Neuron (in vitro differentiated cells): ENCODE results near the gene CALML3.
"Not testable (repeated sequence)": the region's sequence is repeated elsewhere in the genome, so short reads cannot be mapped to it uniquely, and the experiment has no call there.

Source experiments
- H2AFZ ChIP-seq: one replicate; pipeline ENCODE4 v1.6.1; 2013; ENCODE audit warnings: low read depth, mild to moderate bottlenecking, inconsistent platforms, low read length, moderate library complexity
- H3K27me3 ChIP-seq: one replicate; pipeline ENCODE4 v1.6.1; 2013; ENCODE audit warnings: low read length; ENCODE audit not compliant: insufficient read depth
- H3K36me3 ChIP-seq: one replicate; pipeline ENCODE4 v1.6.1; 2013; ENCODE audit warnings: low read length; ENCODE audit not compliant: insufficient read depth
- H3K4me1 ChIP-seq: one replicate; pipeline ENCODE4 v1.6.1; 2013; ENCODE audit warnings: low read length; ENCODE audit not compliant: insufficient read depth
- H3K4me3 ChIP-seq: 2 replicates; pipeline ENCODE4 v1.5.1; 2013; ENCODE audit warnings: mild to moderate bottlenecking, low read length, moderate library complexity
- H3K9me3 ChIP-seq: one replicate; pipeline ENCODE4 v1.6.1; 2013; ENCODE audit warnings: low read length

The CALML3 gene

GRCh38 chr10:5524641-5525560, at the start of gene CALML3:
CALML3 (plus strand) TSS chr10:5524961; CDS start chr10:5525086, 125 bp downstream.
- no peaks in the 10 kb centered on the region for H3K9me3 ChIP-seq
- peaks cover under 1% of the 10 kb centered on the region for H3K4me1 ChIP-seq
- H3K4me3 ChIP-seq = no peak within 1 kb of the TSS
- no peak within 1 kb of the TSS for H2AFZ ChIP-seq
- no peaks in the 10 kb centered on the region for H3K27me3 ChIP-seq
- H3K36me3 ChIP-seq = no peaks in the 10 kb centered on the region

- not testable (repeated sequence) for H3K4me1 ChIP-seq, H2AFZ ChIP-seq, H3K4me3 ChIP-seq, H3K36me3 ChIP-seq, H3K9me3 ChIP-seq, H3K27me3 ChIP-seq
Observed at GRCh38 chr10:5475088-5475487, 49.7 kb upstream of the CALML3 start.

- H3K4me3 ChIP-seq, H3K4me1 ChIP-seq, H3K36me3 ChIP-seq, H3K9me3 ChIP-seq, H3K27me3 ChIP-seq, H2AFZ ChIP-seq: not testable (repeated sequence)
Observed at GRCh38 chr10:5475974-5476807, 48.6 kb upstream of the CALML3 start.

GRCh38 chr10:5476918-5477525, 47.7 kb upstream of the CALML3 start:
- no peak overlapping the region for H2AFZ ChIP-seq
- no peaks in the 10 kb centered on the region for H3K9me3 ChIP-seq
- no peaks in the 10 kb centered on the region for H3K36me3 ChIP-seq
- no peak overlapping the region for H3K4me3 ChIP-seq
- no peaks in the 10 kb centered on the region for H3K4me1 ChIP-seq
- no peaks in the 10 kb centered on the region for H3K27me3 ChIP-seq

- Histone ChIP-seq H3K9me3 (no peaks in the 10 kb centered on the region), H3K27me3 (no peaks in the 10 kb centered on the region), H3K36me3 (no peaks in the 10 kb centered on the region), H3K4me1 (no peaks in the 10 kb centered on the region), H3K4me3 (no peak overlapping the region), H2AFZ (no peak overlapping the region)
Observed at GRCh38 chr10:5477948-5478693, 46.6 kb upstream of the CALML3 start.

GRCh38 chr10:5478694-5479305, 46.0 kb upstream of the CALML3 start:
- no peak overlapping the region for H3K4me3 ChIP-seq

GRCh38 chr10:5479481-5480161, 45.1 kb upstream of the CALML3 start:
- no peaks in the 10 kb centered on the region for H3K4me1 ChIP-seq
- H2AFZ ChIP-seq = no peak overlapping the region
- no peaks in the 10 kb centered on the region for H3K27me3 ChIP-seq
- no peak overlapping the region for H3K4me3 ChIP-seq
- H3K36me3 ChIP-seq = no peaks in the 10 kb centered on the region
- H3K9me3 ChIP-seq = no peaks in the 10 kb centered on the region

More at GRCh38 chr10:5478694-5479305, 46.0 kb upstream of the CALML3 start:
- no peak overlapping the region for H2AFZ ChIP-seq
- no peaks in the 10 kb centered on the region for H3K27me3 ChIP-seq
- H3K9me3 ChIP-seq = no peaks in the 10 kb centered on the region
- H3K36me3 ChIP-seq = no peaks in the 10 kb centered on the region
- no peaks in the 10 kb centered on the region for H3K4me1 ChIP-seq

GRCh38 chr10:5480162-5480941, 44.4 kb upstream of the CALML3 start:
- H3K36me3 ChIP-seq = no peaks in the 10 kb centered on the region
- no peaks in the 10 kb centered on the region for H3K9me3 ChIP-seq
- H3K4me1 ChIP-seq = no peaks in the 10 kb centered on the region
- H3K27me3 ChIP-seq = peaks cover 2% of the 10 kb centered on the region
- no peak overlapping the region for H3K4me3 ChIP-seq
- no peak overlapping the region for H2AFZ ChIP-seq

- no peaks in the 10 kb centered on the region for H3K9me3 ChIP-seq
- no peaks in the 10 kb centered on the region for H3K4me1 ChIP-seq
- H3K4me3 ChIP-seq = no peak overlapping the region
- no peaks in the 10 kb centered on the region for H3K36me3 ChIP-seq
- H3K27me3 ChIP-seq = peaks cover 5% of the 10 kb centered on the region
- no peak overlapping the region for H2AFZ ChIP-seq
Observed at GRCh38 chr10:5481121-5481520, 43.6 kb upstream of the CALML3 start.

GRCh38 chr10:5482016-5482415, 42.7 kb upstream of the CALML3 start:
- H3K27me3 ChIP-seq = peaks cover 11% of the 10 kb centered on the region
- H3K4me3 ChIP-seq = no peak overlapping the region
- H2AFZ ChIP-seq = no peak overlapping the region

GRCh38 chr10:5484205-5484604, 40.6 kb upstream of the CALML3 start:
- Histone ChIP-seq H3K9me3 (no peaks in the 10 kb centered on the region), H3K4me3 (no peak overlapping the region), H3K27me3 (peaks cover 16% of the 10 kb centered on the region), H3K4me1 (no peaks in the 10 kb centered on the region), H2AFZ (no peak overlapping the region), H3K36me3 (no peaks in the 10 kb centered on the region)

More at GRCh38 chr10:5482016-5482415, 42.7 kb upstream of the CALML3 start:
- no peaks in the 10 kb centered on the region for H3K4me1 ChIP-seq
- H3K9me3 ChIP-seq = no peaks in the 10 kb centered on the region
- no peaks in the 10 kb centered on the region for H3K36me3 ChIP-seq
